ENCODE data around the gene TFPI. TPM values are rescaled to one million over a fixed set of nuclear protein-coding genes. Genes with fewer than 3 reads are reported as not detected.

TFPI gene
- total RNA-seq, 1 donor from 2014 or later = 56.6 TPM

DNA sequence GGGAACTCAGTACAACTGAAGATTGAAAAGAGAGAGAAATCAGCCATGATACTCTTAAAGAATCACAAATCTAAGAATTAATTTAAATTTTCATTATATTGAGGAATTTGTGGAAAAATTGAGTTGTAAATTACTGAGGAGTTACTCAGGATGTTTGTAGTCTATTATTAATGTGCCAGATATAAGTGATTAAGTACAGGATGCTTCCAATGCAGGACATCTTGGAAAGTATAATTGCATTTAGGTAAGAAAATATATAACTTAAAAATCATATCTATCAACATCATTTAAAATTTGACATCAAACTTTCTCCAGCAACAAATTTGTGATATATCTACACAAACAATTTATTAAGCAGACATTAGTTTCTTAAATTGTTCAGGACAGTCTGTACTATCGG, 107.5 kb downstream of the TFPI start:
- H3K9me3 Mint-ChIP-seq (ENCODE audit: unreplicated experiment) = no peaks in the 10 kb centered on the region
- no peaks in the 10 kb centered on the region for H3K36me3 ChIP-seq (ENCODE audit: insufficient read depth, low read length)
- TF ChIP-seq CTCF (IDR thresholded peaks at IDR 0.05; ENCODE audit: insufficient read depth, low read depth, low read length) (no peak), EZH2 (IDR thresholded peaks at IDR 0.05; ENCODE audit: insufficient read depth, low read length) (no peak)
- H3K79me2 ChIP-seq (ENCODE audit: insufficient read depth, low read length) = no peaks in the 10 kb centered on the region
- no peak overlapping the region for H3K4me3 Mint-ChIP-seq (ENCODE audit: unreplicated experiment)
- H3K4me2 ChIP-seq (ENCODE audit: low read length) = peak overlapping the region; percentile 61
- H3K27ac Mint-ChIP-seq (ENCODE audit: unreplicated experiment) = no peak overlapping the region
- no peaks in the 10 kb centered on the region for H4K20me1 ChIP-seq (ENCODE audit: insufficient read depth, low read length)
- H3K27me3 Mint-ChIP-seq (ENCODE audit: low read depth, unreplicated experiment) = no peaks in the 10 kb centered on the region
- no peak overlapping the region for H2AFZ ChIP-seq (ENCODE audit: low read depth, low read length)
- no peak for DNase-seq (ENCODE audit: low read depth)
- no peak overlapping the region for H3K9ac ChIP-seq (ENCODE audit: low read length)
- peaks cover 4% of the 10 kb centered on the region for H3K4me1 ChIP-seq (ENCODE audit: insufficient read depth, low read length)
- no peaks in the 10 kb centered on the region for H3K27me3 ChIP-seq (ENCODE audit: insufficient read depth, low read length)
- H3K4me1 Mint-ChIP-seq (ENCODE audit: low read depth, unreplicated experiment) = peaks cover 4% of the 10 kb centered on the region
- H3K9me3 ChIP-seq (ENCODE audit: insufficient read depth, low read depth, low read length) = no peaks in the 10 kb centered on the region
- no peak overlapping the region for H3K4me3 ChIP-seq (ENCODE audit: insufficient read depth, low read depth, low read length)
- H3K27ac ChIP-seq (ENCODE audit: low read depth, low read length) = no peak overlapping the region
- no peaks in the 10 kb centered on the region for H3K36me3 Mint-ChIP-seq (ENCODE audit: low read depth, unreplicated experiment)
- no peak for FAIRE-seq

- Histone ChIP-seq H3K4me3 (ENCODE audit: insufficient read depth, low read depth, low read length) (no peak overlapping the region), H4K20me1 (ENCODE audit: insufficient read depth, low read length) (no peaks in the 10 kb centered on the region), H3K27me3 (ENCODE audit: insufficient read depth, low read length) (no peaks in the 10 kb centered on the region), H3K9me3 (ENCODE audit: insufficient read depth, low read depth, low read length) (no peaks in the 10 kb centered on the region), H2AFZ (ENCODE audit: low read depth, low read length) (no peak overlapping the region), H3K9ac (ENCODE audit: low read length) (no peak overlapping the region), H3K27ac (ENCODE audit: low read depth, low read length) (no peak overlapping the region), H3K4me1 (ENCODE audit: insufficient read depth, low read length) (peaks cover 4% of the 10 kb centered on the region), H3K36me3 (ENCODE audit: insufficient read depth, low read length) (no peaks in the 10 kb centered on the region), H3K79me2 (ENCODE audit: insufficient read depth, low read length) (no peaks in the 10 kb centered on the region), H3K4me2 (ENCODE audit: low read length) (no peak overlapping the region)
- no peaks in the 10 kb centered on the region for H3K9me3 Mint-ChIP-seq (ENCODE audit: unreplicated experiment)
- H3K27me3 Mint-ChIP-seq (ENCODE audit: low read depth, unreplicated experiment) = no peaks in the 10 kb centered on the region
- no peak overlapping the region for H3K27ac Mint-ChIP-seq (ENCODE audit: unreplicated experiment)
- DNase-seq (ENCODE audit: low read depth) (no peak), FAIRE-seq (no peak)
- no peak overlapping the region for H3K4me3 Mint-ChIP-seq (ENCODE audit: unreplicated experiment)
- H3K36me3 Mint-ChIP-seq (ENCODE audit: low read depth, unreplicated experiment) = no peaks in the 10 kb centered on the region
- TF ChIP-seq CTCF (IDR thresholded peaks at IDR 0.05; ENCODE audit: insufficient read depth, low read depth, low read length) = no peak
- no peak for TF ChIP-seq EZH2 (IDR thresholded peaks at IDR 0.05; ENCODE audit: insufficient read depth, low read length)
- H3K4me1 Mint-ChIP-seq (ENCODE audit: low read depth, unreplicated experiment) = peaks cover 4% of the 10 kb centered on the region
Observed at GRCh38 chr2:187445051-187445450, 109.2 kb downstream of the TFPI start.

DNA sequence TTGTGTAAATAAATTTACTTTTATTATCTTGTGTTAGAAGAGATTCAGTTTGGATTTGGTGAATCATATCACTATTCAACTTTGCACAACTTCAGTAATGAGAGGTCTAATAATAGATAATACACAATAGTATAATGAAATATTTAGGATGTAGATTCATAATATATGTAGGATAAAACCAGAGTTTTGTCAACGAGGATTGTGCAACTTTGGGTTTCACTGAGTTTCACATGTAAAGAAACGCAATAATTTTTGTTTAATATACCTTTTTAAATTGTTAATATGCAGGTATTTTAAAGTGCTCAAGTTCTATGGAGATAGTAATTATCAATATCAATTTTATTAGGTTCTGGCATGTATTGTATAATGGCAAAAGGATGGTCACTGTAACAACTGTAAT, 111.5 kb downstream of the TFPI start:
- no peak for DNase-seq (ENCODE audit: low read depth)
- Histone ChIP-seq H3K9ac (ENCODE audit: low read length) (no peak overlapping the region), H3K36me3 (ENCODE audit: insufficient read depth, low read length) (no peaks in the 10 kb centered on the region), H3K27me3 (ENCODE audit: insufficient read depth, low read length) (no peaks in the 10 kb centered on the region), H3K4me3 (ENCODE audit: insufficient read depth, low read depth, low read length) (no peak overlapping the region), H3K27ac (ENCODE audit: low read depth, low read length) (no peak overlapping the region), H3K4me2 (ENCODE audit: low read length) (no peak overlapping the region), H3K79me2 (ENCODE audit: insufficient read depth, low read length) (no peaks in the 10 kb centered on the region), H4K20me1 (ENCODE audit: insufficient read depth, low read length) (no peaks in the 10 kb centered on the region), H3K4me1 (ENCODE audit: insufficient read depth, low read length) (no peaks in the 10 kb centered on the region), H3K9me3 (ENCODE audit: insufficient read depth, low read depth, low read length) (no peaks in the 10 kb centered on the region), H2AFZ (ENCODE audit: low read depth, low read length) (no peak overlapping the region)
- H3K36me3 Mint-ChIP-seq (ENCODE audit: low read depth, unreplicated experiment) = no peaks in the 10 kb centered on the region
- no peak overlapping the region for H3K27ac Mint-ChIP-seq (ENCODE audit: unreplicated experiment)
- no peak for FAIRE-seq
- H3K27me3 Mint-ChIP-seq (ENCODE audit: low read depth, unreplicated experiment) = no peaks in the 10 kb centered on the region
- H3K4me1 Mint-ChIP-seq (ENCODE audit: low read depth, unreplicated experiment) = peaks cover 1% of the 10 kb centered on the region
- no peaks in the 10 kb centered on the region for H3K9me3 Mint-ChIP-seq (ENCODE audit: unreplicated experiment)
- no peak overlapping the region for H3K4me3 Mint-ChIP-seq (ENCODE audit: unreplicated experiment)
- TF ChIP-seq CTCF (IDR thresholded peaks at IDR 0.05; ENCODE audit: insufficient read depth, low read depth, low read length) (no peak), EZH2 (IDR thresholded peaks at IDR 0.05; ENCODE audit: insufficient read depth, low read length) (no peak)
